Psoas muscle (tissue), 8 donors: Measurements from ENCODE around the gene THRB. TPM values are rescaled to one million over a fixed set of nuclear protein-coding genes. Genes with fewer than 3 reads are reported as not detected.

Experiments used
- ATAC-seq, 4 donors: fragments of 200-7000 bp; cut with Tn5 transposase; one replicate each; pipeline ENCODE4 v1.9.1; 2020; ENCODE audit warnings: moderate library complexity in 3 of 4, mild to moderate bottlenecking in 2 of 4
- DNase-seq, 2 donors: peaks; one replicate each; pipeline ENCODE4 v3.0.0-alpha.2; 2020
- H3K27ac ChIP-seq: fragments of 200-600 bp; one replicate; pipeline ENCODE4 v1.8.0; 2022
- H3K27me3 ChIP-seq, 3 donors: fragments of 200-600 bp in 1 of 3; one replicate each; pipeline versions ENCODE4 v1.6.1 to v1.8.0; 2013 to 2022; ENCODE audit warnings: low read length in 2 of 3, mild to moderate bottlenecking in 2 of 3, moderate library complexity in 1 of 3; ENCODE audit not compliant: insufficient read depth in 3 of 3
- H3K36me3 ChIP-seq, 2 donors: fragments of 200-600 bp in 1 of 2; one replicate each; pipeline versions ENCODE4 v1.6.1 to v1.8.0; 2013 to 2022; ENCODE audit warnings: low read depth in 1 of 2, mild to moderate bottlenecking in 1 of 2, moderate library complexity in 1 of 2; ENCODE audit not compliant: insufficient read depth in 1 of 2
- H3K4me1 ChIP-seq: fragments of 200-600 bp; one replicate; pipeline ENCODE4 v1.8.0; 2022
- H3K4me3 ChIP-seq: fragments of 200-600 bp; one replicate; pipeline ENCODE4 v1.8.0; 2022; ENCODE audit warnings: mild to moderate bottlenecking
- H3K9me3 ChIP-seq: fragments of 200-600 bp; one replicate; pipeline ENCODE4 v1.8.0; 2022
- WGBS, 3 donors: extraction: QIAGEN DNeasy Blood & Tissue Kit; methylation state at CpG; one replicate each; pipeline versions ENCODE4 v1.1.6 to v1.1.7; 2013; 5-methylcytosine and 5-hydroxymethylcytosine counted together
- intact Hi-C, 2 donors: fragments of 100-400 bp; cut with DNase I; formaldehyde crosslinking; loops; one replicate each; pipeline versions ENCODE4 v1.11.0 to v1.14.2; 2022
- polyA plus RNA-seq, 3 donors: library from polyadenylated mRNA; stranded (reverse); fragments of 200-250 nt; gene quantifications; one replicate each; pipeline ENCODE4 v1.2.3, GENCODE V29; 2013
- total RNA-seq, 4 donors: library from RNA; stranded (reverse); fragmentation: NEBNext Ultra II Directional in 2 of 4; extraction: Animal tissue kit (Norgen Biotek cat#: 25700) in 2 of 4; gene quantifications; one replicate each; pipeline versions ENCODE4 v1.2.1 to v1.2.4, GENCODE V29; 2021 to 2023
- TF ChIP-seq, protein P1 (sequence below): fragments of 200-600 bp; IDR thresholded peaks from one replicate; pipeline ENCODE4 v1.8.0; 2022; ENCODE audit warnings: antibody characterized with exemption
- donor health status: healthy with polysubstance abuse.
- donor health status: DM: no; HTN: no; CAD: no; lungs with moderate emphysema.
- donor health status: Bipolar disorder and iron deficiency.
- donor health status: healthy.
- donor health status: DM: yes; HTN: yes; CAD: no.
- donor health status: DM: no; HTN: no; CAD: no.
- donor health status: DM: no; HTN: no; CAD: no.
- donor health status: DM: yes; HTN: yes; CAD: no.

Gene THRB
- total and polyA plus RNA-seq, 7 donors: 11.5 to 38.6 (median 31.4) TPM

GRCh38 chr3:24303057-24303754 is 191.4 kb downstream of the THRB start:
- Histone ChIP-seq H3K4me3 (no peak overlapping the region), H3K9me3 (no peaks in the 10 kb centered on the region), H3K36me3 (no peaks in the 10 kb centered on the region), H3K27me3 (no peaks in the 10 kb centered on the region), H3K4me1 (peaks cover 50% of the 10 kb centered on the region), H3K27ac (no peak overlapping the region)
- DNase-seq (no peak), ATAC-seq (peak in 1 of 4 donors; percentile 70)
- TF ChIP-seq, protein P1, sequence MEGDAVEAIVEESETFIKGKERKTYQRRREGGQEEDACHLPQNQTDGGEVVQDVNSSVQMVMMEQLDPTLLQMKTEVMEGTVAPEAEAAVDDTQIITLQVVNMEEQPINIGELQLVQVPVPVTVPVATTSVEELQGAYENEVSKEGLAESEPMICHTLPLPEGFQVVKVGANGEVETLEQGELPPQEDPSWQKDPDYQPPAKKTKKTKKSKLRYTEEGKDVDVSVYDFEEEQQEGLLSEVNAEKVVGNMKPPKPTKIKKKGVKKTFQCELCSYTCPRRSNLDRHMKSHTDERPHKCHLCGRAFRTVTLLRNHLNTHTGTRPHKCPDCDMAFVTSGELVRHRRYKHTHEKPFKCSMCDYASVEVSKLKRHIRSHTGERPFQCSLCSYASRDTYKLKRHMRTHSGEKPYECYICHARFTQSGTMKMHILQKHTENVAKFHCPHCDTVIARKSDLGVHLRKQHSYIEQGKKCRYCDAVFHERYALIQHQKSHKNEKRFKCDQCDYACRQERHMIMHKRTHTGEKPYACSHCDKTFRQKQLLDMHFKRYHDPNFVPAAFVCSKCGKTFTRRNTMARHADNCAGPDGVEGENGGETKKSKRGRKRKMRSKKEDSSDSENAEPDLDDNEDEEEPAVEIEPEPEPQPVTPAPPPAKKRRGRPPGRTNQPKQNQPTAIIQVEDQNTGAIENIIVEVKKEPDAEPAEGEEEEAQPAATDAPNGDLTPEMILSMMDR: no peak
- intact Hi-C loops: no loop called here
- 43 to 64% (median 43%) methylated on average over 7 of the region's 7 CpGs for WGBS, 3 donors

GRCh38 chr3:24302396-24302795 is 192.3 kb downstream of the THRB start:
- Histone ChIP-seq H3K4me3 (no peak overlapping the region), H3K9me3 (no peaks in the 10 kb centered on the region), H3K27me3 (no peaks in the 10 kb centered on the region), H3K27ac (no peak overlapping the region), H3K4me1 (peaks cover 48% of the 10 kb centered on the region), H3K36me3 (no peaks in the 10 kb centered on the region)
- no peak for DNase-seq
- 66 to 91% (median 69%) methylated on average over 2 of the region's 2 CpGs for WGBS, 3 donors
- ATAC-seq: no peak
- TF ChIP-seq, protein P1: no peak
- intact Hi-C loops: no loop called here

- Histone ChIP-seq H3K36me3 (no peaks in the 10 kb centered on the region), H3K9me3 (no peaks in the 10 kb centered on the region), H3K4me3 (no peak overlapping the region), H3K27me3 (no peaks in the 10 kb centered on the region), H3K4me1 (peaks cover 42% of the 10 kb centered on the region), H3K27ac (no peak overlapping the region)
- TF ChIP-seq, protein P1: no peak
- no peak for DNase-seq
- 92 to 98% (median 95%) methylated on average over 2 of the region's 2 CpGs for WGBS, 3 donors
- ATAC-seq: no peak
- intact Hi-C loops: no loop called here
Observed at GRCh38 chr3:24300949-24301348, 193.7 kb downstream of the THRB start.

- ATAC-seq (peak in 2 of 4 donors; percentile 2 to 22), DNase-seq (no peak)
- Histone ChIP-seq H3K27me3 (no peaks in the 10 kb centered on the region), H3K9me3 (no peaks in the 10 kb centered on the region), H3K4me3 (no peak overlapping the region), H3K4me1 (peaks cover 33% of the 10 kb centered on the region), H3K27ac (no peak overlapping the region), H3K36me3 (no peaks in the 10 kb centered on the region)
- TF ChIP-seq, protein P1: no peak
- 48 to 65% (median 52%) methylated on average over 6 of the region's 6 CpGs for WGBS, 3 donors
- intact Hi-C loops: no loop called here
Observed at GRCh38 chr3:24299806-24300626, 194.6 kb downstream of the THRB start.
